ENCODE data around the gene IER3. TPM values are rescaled to one million over a fixed set of nuclear protein-coding genes. Genes with fewer than 3 reads are reported as not detected.
A peak's percentile ranks its signal among the peaks of the same experiment; 100 is the strongest.

IER3 gene
- total and polyA plus RNA-seq, 2 of the 13 experiments (the other 11 are each of a cell fraction or from before 2014, with no cell fraction given): 51.1 to 131 TPM

- TF ChIP-seq ZFP91 (CRISPR knock-in tag; IDR thresholded peaks at IDR 0.05; ENCODE audit: borderline replicate concordance) (peak; percentile 72; the same call in 1 of the 2 replicates), ZNF224 (CRISPR knock-in tag; IDR thresholded peaks at IDR 0.05) (no peak), MEF2D (CRISPR knock-in tag; IDR thresholded peaks at IDR 0.05) (no peak), ZBTB26 (CRISPR knock-in tag; IDR thresholded peaks at IDR 0.05; ENCODE audit: borderline replicate concordance) (no peak), EEA1 (CRISPR knock-in tag; IDR thresholded peaks at IDR 0.05; ENCODE audit: borderline replicate concordance) (no peak), HNRNPK (IDR thresholded peaks at IDR 0.05; ENCODE audit: low read depth, low read length, poor library complexity, severe bottlenecking) (no peak), DNMT3B (CRISPR knock-in tag; conservative IDR thresholded peaks at IDR 0.05) (no peak), FOSL1 (CRISPR knock-in tag; IDR thresholded peaks at IDR 0.05; ENCODE audit: borderline replicate concordance) (no peak), ZSCAN29 (CRISPR knock-in tag; conservative IDR thresholded peaks at IDR 0.05) (no peak), SMYD3 (CRISPR knock-in tag; IDR thresholded peaks at IDR 0.05) (no peak), SIN3A (IDR thresholded peaks at IDR 0.05; ENCODE audit: borderline replicate concordance, low read depth, low read length) (no peak), ARID5B (CRISPR knock-in tag; IDR thresholded peaks at IDR 0.05) (peak; percentile 40), TARDBP (CRISPR knock-in tag; IDR thresholded peaks at IDR 0.05) (peak; percentile 51; the same call in 1 of the 2 replicates), CTCF (CRISPR knock-in tag; IDR thresholded peaks at IDR 0.05) (peak; percentile 94), ATF7 (IDR thresholded peaks at IDR 0.05) (no peak), ATF7 (CRISPR knock-in tag; IDR thresholded peaks at IDR 0.05) (no peak), NBN (conservative IDR thresholded peaks at IDR 0.05) (no peak), MBD4 (IDR thresholded peaks at IDR 0.05; ENCODE audit: borderline replicate concordance, low read length) (no peak)
These were observed 13.5 kb downstream of the IER3 start (continued) for GRCh38 chr6:30730601-30731435.
